Measurements from ENCODE around the gene FBXL19. TPM values are rescaled to one million over a fixed set of nuclear protein-coding genes. Genes with fewer than 3 reads are reported as not detected.
A peak's percentile ranks its signal among the peaks of the same experiment; 100 is the strongest.

FBXL19 gene
- total RNA-seq, 4 donors from 2014 or later: 4.7 to 9.1 (median 6.9) TPM

DNA sequence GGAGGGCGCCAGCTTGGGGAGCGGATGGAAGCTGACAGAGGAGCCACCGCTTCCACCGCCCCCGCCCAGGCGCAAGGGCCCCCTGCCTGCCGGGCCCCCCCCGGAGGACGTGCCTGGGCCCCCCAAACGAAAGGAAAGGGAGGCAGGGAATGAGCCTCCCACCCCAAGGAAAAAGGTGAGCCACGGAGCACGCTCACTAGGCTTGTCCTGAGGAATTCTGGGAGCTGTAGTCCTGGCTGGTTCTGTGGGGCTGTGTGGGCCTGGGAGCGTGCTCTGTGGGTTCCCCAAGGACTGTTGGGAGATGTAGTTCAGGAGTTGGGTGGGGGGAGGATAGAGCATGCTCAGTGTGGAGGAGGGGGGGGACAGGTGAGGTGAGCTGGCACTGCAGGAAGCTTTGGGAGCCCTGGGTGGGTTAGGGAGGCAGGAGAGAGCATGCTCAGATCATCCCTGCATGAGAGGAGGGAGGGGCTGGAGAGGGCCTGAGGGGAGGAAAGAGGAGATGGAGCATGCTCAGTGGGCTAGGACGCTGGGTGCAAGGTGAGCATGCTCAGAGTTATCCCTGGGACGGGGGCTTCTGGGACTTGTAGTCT, 4.5 kb downstream of the FBXL19 start:
- DNase-seq (ENCODE audit: low spot score): no peak
- no peak for TF ChIP-seq CTCF (IDR thresholded peaks at IDR 0.05)
- no peak for ATAC-seq (ENCODE audit: low FRiP score)

- TF ChIP-seq CTCF (IDR thresholded peaks at IDR 0.05): no peak
- DNase-seq (ENCODE audit: low spot score) (no peak), ATAC-seq (ENCODE audit: low FRiP score) (no peak)
Observed at GRCh38 chr16:30928390-30928789, 5.0 kb downstream of the FBXL19 start.

DNA sequence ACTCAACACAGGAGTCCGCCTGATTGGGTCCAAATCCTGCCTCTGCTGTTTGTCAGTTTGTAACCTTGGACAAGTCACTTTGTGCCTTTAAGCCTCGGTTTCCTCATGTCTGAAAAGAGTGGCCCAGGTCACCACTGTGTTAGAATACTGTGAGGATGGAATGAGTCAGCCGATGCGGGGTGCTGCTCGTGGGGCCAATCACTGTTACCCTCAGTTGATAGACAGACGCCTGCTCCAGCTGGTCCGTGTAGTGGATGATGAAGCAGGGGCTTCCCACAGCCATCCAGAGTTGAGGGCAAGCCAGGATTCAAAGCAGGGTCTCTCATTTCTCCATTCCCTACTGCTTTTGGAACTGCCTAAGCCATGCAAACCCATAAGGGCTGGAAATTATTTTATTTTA, 5.8 kb downstream of the FBXL19 start:
- no peak for ATAC-seq (ENCODE audit: low FRiP score)
- no peak for TF ChIP-seq CTCF (IDR thresholded peaks at IDR 0.05)

GRCh38 chr16:30930160-30930571, 6.8 kb downstream of the FBXL19 start:
- ATAC-seq (ENCODE audit: low FRiP score) (no peak), DNase-seq (ENCODE audit: low spot score) (no peak)
- TF ChIP-seq CTCF (IDR thresholded peaks at IDR 0.05): no peak

More for the DNA sequence above, 5.8 kb downstream of the FBXL19 start:
- no peak for DNase-seq (ENCODE audit: low spot score)

- no peak for DNase-seq (ENCODE audit: low spot score)
- TF ChIP-seq CTCF (IDR thresholded peaks at IDR 0.05): no peak
- ATAC-seq (ENCODE audit: low FRiP score): no peak
Observed at GRCh38 chr16:30931068-30931650, 7.8 kb downstream of the FBXL19 start.

DNA sequence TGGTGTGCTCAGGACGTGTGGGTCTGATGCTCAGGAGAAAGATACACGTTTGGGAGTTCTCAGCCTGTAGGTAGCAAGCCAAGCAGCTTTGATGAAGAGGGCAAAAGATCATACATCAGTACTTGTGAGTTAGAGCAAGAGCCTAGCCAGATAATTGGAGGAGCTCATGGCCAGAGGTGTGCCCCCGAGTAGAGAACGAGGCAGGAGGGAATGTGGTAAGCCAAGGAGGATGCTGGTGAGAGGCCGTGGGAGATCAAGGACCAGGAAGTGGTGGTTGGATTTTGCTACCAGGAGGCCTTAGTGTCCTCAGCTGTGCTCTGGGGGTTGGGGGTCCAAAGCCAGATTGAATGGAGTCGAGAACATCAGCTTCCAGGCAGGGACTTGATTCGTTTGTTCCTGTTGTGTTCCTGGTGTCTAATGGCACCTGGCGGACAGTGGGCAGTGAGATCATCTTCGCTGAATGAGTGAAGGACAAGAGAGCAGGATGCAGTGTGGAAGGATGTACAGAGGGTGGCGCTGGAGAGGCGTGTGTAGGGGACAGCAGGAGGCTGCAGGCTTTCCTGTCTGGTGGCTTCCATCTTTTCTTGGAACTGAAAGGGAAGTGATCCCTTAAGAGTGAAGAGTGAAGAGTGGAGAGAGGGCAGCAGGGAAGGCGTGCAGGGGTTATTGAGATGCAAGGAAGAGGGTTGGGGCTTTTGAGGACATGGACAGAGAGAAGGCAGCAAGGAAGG, 11.6 kb downstream of the FBXL19 start:
- TF ChIP-seq CTCF (IDR thresholded peaks at IDR 0.05): no peak
- ATAC-seq (ENCODE audit: low FRiP score) (peak; percentile 41), DNase-seq (ENCODE audit: low spot score) (no peak)
